Ramos (cell line): ENCODE measurements around the gene SCYGR5.
"Not testable (repeated sequence)": the region's sequence is repeated elsewhere in the genome, so short reads cannot be mapped to it uniquely, and the experiment has no call there.

Source experiments
- in situ Hi-C: fragments of 300-500 bp; cut with MboI; formaldehyde crosslinking; loops from one replicate; pipeline ENCODE4 v1.14.3; 2022; ENCODE audit warnings: low sequenced_read_pairs; ENCODE audit not compliant: unreplicated experiment

SCYGR5 gene

DNA sequence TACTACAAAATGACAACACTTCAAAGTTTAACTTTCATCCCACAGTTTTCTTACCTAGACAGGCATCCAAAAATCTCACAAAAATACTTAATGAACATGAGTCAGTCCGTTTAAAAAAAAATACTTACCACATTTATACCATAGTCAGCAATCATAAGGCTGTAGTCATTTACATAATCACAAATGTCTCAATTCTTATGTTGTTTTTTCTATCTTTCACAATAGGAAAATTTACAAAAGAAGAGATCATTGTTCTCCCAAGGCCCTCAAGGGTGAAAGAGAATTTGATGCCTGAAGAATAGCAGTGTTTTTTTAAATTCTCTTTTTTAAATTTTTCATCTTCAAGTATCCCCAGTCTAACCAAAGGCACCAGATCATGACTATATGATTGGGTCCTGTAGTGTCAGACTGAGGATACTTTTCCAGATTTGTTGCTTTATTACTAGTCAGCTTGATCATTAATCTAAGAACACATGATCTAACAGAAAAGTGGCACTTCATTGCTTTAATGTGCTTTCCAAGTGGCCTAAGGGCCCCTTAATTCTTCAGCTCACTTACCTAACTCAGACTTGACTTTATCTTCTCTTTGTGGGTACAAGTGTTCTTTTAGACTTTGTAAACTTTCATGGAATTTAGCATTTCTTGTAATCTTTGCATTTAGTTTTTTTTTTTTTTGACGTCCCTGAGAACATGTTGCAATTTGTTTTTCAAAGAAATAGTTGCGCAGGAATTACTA, 4.7 kb downstream of the SCYGR5 start:
- in situ Hi-C loops = no loop called here

- in situ Hi-C loops = not testable (repeated sequence)
Measured at GRCh38 chr2:227673620-227674019, 7.0 kb downstream of the SCYGR5 start.

DNA sequence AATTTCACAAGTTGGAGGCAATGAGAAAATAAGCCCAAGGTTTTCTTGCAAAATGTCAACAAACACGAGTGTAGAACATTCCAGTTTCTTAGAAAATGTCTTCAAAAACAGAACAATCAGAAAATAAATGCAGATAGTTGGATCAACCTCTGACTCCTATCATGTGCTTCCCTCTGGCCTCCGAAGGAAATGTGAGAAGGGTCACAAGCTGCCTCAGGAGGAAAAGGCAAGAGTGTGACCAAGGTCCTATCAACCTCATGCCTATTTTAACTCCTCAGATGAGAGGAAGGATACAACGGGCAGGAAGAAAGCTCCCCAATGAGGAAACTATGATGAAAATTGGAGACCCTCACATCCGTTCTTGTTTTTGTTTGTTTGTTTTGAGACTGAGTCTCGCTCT, 7.9 kb downstream of the SCYGR5 start:
- in situ Hi-C loops = no loop called here

GRCh38 chr2:227677928-227678327, 11.3 kb downstream of the SCYGR5 start:
- in situ Hi-C loops = no loop called here

DNA sequence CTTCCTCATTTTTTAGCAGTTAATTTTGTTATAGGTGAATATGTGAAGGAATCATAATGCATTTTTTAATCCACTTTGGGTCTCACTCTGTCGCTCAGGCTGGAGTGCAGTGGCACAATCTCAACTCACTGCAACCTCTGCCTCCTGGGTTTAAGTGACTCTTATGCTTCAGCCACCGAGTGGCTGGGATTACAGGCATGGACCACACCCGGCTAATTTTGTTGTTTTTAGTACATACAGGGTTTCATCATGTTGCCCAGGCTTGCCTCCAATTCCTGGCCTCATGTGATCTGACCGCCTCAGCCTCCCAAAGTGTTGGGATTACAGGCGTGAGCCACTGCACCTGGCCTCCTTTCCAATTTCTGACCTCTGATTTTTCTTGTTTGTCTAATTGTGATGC, 17.7 kb downstream of the SCYGR5 start:
- in situ Hi-C loops = no loop called here

DNA sequence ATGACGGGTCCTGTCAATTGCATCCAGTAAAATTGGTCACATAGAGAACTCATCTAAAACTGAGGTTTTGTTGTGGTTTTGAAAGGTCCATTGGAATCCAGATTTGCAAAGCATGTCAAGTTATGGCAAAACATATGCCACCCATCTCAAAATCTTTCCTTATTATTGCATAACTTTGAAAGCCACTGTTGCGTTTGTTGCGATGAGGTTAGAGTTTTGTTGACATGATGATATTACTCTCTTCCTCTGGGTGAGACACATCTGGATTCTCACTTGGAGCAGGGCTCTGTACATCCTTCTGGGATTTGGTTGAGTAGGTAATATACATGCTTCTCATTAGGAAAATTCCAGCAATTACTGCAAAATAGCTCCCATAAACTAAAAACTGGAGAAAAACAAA, 20.6 kb downstream of the SCYGR5 start:
- in situ Hi-C loops = no loop called here

GRCh38 chr2:227696990-227697679, 30.5 kb downstream of the SCYGR5 start:
- in situ Hi-C loops = no loop called here

GRCh38 chr2:227701556-227701955, 35.0 kb downstream of the SCYGR5 start:
- in situ Hi-C loops = no loop called here

DNA sequence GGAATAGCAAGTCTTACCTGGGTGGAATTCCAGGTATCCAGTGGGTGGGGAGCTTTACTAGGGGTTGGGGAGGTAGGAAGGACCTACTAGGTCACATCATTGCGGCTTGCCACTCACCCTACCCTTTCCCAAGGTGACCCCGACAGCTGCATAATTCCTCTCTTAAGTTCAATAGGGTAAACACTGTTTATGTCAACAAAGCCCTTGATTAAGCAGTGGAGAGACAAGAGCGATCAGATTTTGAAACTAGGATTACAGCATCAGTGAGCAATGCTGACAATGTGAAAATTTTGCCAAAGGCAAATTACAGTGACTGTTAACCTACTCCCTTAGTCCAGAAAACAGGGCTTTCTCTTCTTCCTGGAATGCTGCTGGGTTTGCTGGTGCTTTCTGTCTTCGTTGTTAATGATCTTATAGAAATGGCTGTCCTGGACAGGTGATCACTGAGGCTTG, 36.7 kb downstream of the SCYGR5 start:
- in situ Hi-C loops = no loop called here

DNA sequence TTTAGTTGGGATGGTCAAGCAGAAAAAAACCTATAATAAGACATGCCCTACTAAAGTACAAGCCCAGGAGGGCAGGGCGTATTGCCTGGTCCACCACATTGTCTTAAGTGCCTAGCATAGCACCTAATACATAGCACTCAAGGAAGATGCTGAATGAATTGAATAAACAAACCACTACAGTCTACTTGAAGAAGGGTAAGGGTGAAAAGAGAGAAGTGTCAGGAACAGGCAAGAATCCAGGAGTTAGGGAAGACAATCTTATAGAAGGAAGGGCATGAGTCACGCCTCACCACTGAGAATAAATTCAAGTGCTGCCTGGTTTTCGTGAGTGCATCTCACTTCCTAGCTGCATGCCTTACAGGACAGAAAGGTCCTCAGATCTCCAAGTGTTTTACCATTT, 37.4 kb downstream of the SCYGR5 start:
- in situ Hi-C loops = no loop called here

DNA sequence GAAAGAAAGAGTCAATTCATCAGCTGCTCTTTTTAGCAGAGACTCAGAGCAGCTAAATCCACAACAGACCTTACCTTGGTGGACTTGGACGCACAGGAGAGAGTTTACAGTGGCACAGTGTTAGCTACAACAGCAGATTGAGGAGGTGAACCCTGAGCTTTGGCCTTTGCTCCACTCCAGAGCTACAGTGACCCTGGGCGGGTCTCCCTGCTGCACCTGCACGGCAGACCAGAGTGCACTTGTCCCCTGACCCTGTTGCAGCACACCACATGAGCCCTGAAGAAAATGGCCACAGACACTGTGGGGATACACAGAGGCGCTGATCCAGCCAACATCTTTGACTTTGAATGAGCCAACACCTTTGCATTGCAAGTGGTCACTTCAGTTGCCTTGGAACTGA, 40.3 kb downstream of the SCYGR5 start:
- in situ Hi-C loops = no loop called here

- in situ Hi-C loops = no loop called here
Measured at GRCh38 chr2:227707390-227707789, 40.8 kb downstream of the SCYGR5 start.

DNA sequence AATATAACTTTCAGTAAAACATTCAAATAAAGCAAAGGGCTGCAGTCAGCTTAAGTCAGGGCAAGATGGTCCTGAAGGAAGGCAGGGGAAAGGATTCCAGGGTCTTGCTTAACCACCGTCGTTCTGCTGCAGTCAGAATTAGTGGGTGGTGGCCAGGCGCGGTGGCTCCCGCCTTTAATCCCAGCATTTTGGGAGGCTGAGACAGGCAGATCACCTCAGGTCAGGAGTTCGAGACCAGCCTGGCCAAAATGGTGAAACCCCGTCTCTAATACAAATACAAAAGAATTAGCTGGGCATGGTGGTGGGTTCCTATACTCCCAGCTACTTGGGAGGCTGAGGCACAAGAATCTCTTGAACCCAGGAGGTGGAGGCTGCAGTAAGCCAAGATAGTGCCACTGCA, 44.4 kb downstream of the SCYGR5 start:
- in situ Hi-C loops = no loop called here

- in situ Hi-C loops = no loop called here
Measured at GRCh38 chr2:227713291-227713690, 46.7 kb downstream of the SCYGR5 start.

DNA sequence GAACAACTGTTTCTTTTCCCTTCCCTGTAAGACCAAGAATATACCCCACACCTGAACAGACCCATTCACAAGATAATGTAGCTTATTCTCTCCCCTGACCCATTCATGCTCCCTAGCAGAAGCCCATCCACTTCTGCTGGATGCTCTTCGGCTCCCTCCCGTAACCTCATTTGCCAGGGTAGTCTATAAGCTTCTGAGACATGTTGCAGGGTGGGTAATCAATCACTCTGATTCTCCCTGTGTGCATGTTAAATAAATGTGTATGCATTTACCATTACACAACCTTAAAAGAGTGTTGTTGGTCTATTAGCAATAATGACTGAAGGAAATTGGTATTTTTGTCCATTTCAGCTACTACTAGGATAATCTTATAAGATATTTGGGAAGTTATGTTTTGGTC, 49.9 kb downstream of the SCYGR5 start:
- in situ Hi-C loops = no loop called here
